Hepatocyte (in vitro differentiated cells): ENCODE results near the gene SPECC1. TPM values are rescaled to one million over a fixed set of nuclear protein-coding genes. Genes with fewer than 3 reads are reported as not detected.

Experiments
- DNase-seq: peaks from one replicate; pipeline ENCODE4 v3.0.0-alpha.2; 2016; ENCODE audit warnings: low spot score
- H2AFZ ChIP-seq: fragments of 200-600 bp; sonication (generic); 2 replicates; pipeline ENCODE4 v1.6.0; 2016; ENCODE audit warnings: antibody characterized with exemption, mild to moderate bottlenecking
- H3K27ac ChIP-seq: fragments of 200-600 bp; sonication (generic); 2 replicates; pipeline ENCODE4 v1.5.1; 2016; ENCODE audit warnings: mild to moderate bottlenecking
- H3K27me3 ChIP-seq: fragments of 200-600 bp; sonication (generic); 2 replicates; pipeline ENCODE4 v1.6.1; 2016
- H3K36me3 ChIP-seq: fragments of 200-600 bp; sonication (generic); replicated peaks from 2 replicates; pipeline ENCODE4 v1.5.1; 2016; ENCODE audit warnings: low read depth; ENCODE audit not compliant: insufficient read depth
- H3K4me1 ChIP-seq: fragments of 200-600 bp; sonication (generic); 2 replicates; pipeline ENCODE4 v1.5.1; 2016; ENCODE audit warnings: mild to moderate bottlenecking, moderate library complexity; ENCODE audit not compliant: insufficient read depth
- H3K4me2 ChIP-seq: fragments of 200-600 bp; sonication (generic); 2 replicates; pipeline ENCODE4 v1.6.0; 2016
- H3K4me3 ChIP-seq: fragments of 200-600 bp; sonication (generic); 2 replicates; pipeline ENCODE4 v1.5.1; 2016; ENCODE audit warnings: mild to moderate bottlenecking
- H3K79me2 ChIP-seq: fragments of 200-600 bp; sonication (generic); 2 replicates; pipeline ENCODE4 v1.6.0; 2017; ENCODE audit warnings: mild to moderate bottlenecking
- H3K9me2 ChIP-seq: fragments of 200-600 bp; sonication (generic); replicated peaks from 2 replicates; pipeline ENCODE4 v1.6.0; 2017; ENCODE audit warnings: mild to moderate bottlenecking; ENCODE audit not compliant: insufficient read depth
- H3K9me3 ChIP-seq: fragments of 200-600 bp; sonication (generic); 2 replicates; pipeline ENCODE4 v1.5.1; 2016; ENCODE audit warnings: low read depth, mild to moderate bottlenecking
- H4K20me1 ChIP-seq: fragments of 200-600 bp; sonication (generic); 2 replicates; pipeline ENCODE4 v1.6.0; 2016; ENCODE audit warnings: mild to moderate bottlenecking; ENCODE audit not compliant: insufficient read depth, poor library complexity, severe bottlenecking
- CTCF ChIP-seq: fragments of 200-600 bp; sonication (generic); IDR thresholded peaks from 2 replicates; pipeline ENCODE4 v1.5.1; 2016; ENCODE audit warnings: antibody characterized with exemption, mild to moderate bottlenecking; ENCODE audit not compliant: poor library complexity
- EZH2 ChIP-seq: fragments of 200-600 bp; sonication (generic); IDR thresholded peaks from 2 replicates; pipeline ENCODE4 v1.6.1; 2016; ENCODE audit warnings: antibody characterized with exemption, mild to moderate bottlenecking, borderline replicate concordance
- EZH2phosphoT487 ChIP-seq: fragments of 200-600 bp; sonication (generic); IDR thresholded peaks from one replicate; pipeline ENCODE4 v1.6.1; 2018; ENCODE audit warnings: antibody characterized with exemption, mild to moderate bottlenecking, low read depth, moderate library complexity; ENCODE audit not compliant: unreplicated experiment, severe bottlenecking
- WGBS: methylation state at CpG from one replicate; pipeline ENCODE4 v1.1.6; 2016; ENCODE audit warnings: low lambda C conversion rate; ENCODE audit errors: missing lambda C conversion rate; 5-methylcytosine and 5-hydroxymethylcytosine counted together
- polyA plus RNA-seq: library from polyadenylated mRNA; unstranded; fragments of >200 nt; fragmentation: Nextera tagmentation; extraction: Ambion mirVana; gene quantifications from 2 replicates; pipeline ENCODE4 v1.2.1, GENCODE V29; 2016
- total RNA-seq: library from RNA; depleted of rRNA; stranded (reverse); fragments of >200 nt; gene quantifications from 2 replicates; pipeline ENCODE4 v1.2.3, GENCODE V29; 2014

The SPECC1 gene
- total and polyA plus RNA-seq, 2 experiments from 2014 or later: 20.4 to 57.5 TPM

GRCh38 chr17:20118280-20118679 lies 109.1 kb downstream of the SPECC1 start:
- Histone ChIP-seq H3K9me3 (no peaks in the 10 kb centered on the region), H3K4me1 (peaks cover 3% of the 10 kb centered on the region), H3K36me3 (no peaks in the 10 kb centered on the region), H2AFZ (no peak overlapping the region), H3K4me3 (no peak overlapping the region), H4K20me1 (no peaks in the 10 kb centered on the region), H3K79me2 (no peaks in the 10 kb centered on the region), H3K9me2 (no peaks in the 10 kb centered on the region), H3K27me3 (no peaks in the 10 kb centered on the region), H3K4me2 (no peak overlapping the region), H3K27ac (no peak overlapping the region)
- WGBS: 100% methylated on average over 1 of the region's 1 CpG
- no peak for DNase-seq
- no peak for TF ChIP-seq CTCF
- TF ChIP-seq EZH2: no peak
- TF ChIP-seq EZH2phosphoT487: no peak

GRCh38 chr17:20120836-20121235 lies 111.7 kb downstream of the SPECC1 start:
- Histone ChIP-seq H3K27ac (no peak overlapping the region), H3K4me2 (no peak overlapping the region), H2AFZ (no peak overlapping the region), H4K20me1 (no peaks in the 10 kb centered on the region), H3K27me3 (no peaks in the 10 kb centered on the region), H3K4me1 (peaks cover 3% of the 10 kb centered on the region), H3K36me3 (no peaks in the 10 kb centered on the region), H3K4me3 (no peak overlapping the region), H3K9me2 (no peaks in the 10 kb centered on the region), H3K79me2 (no peaks in the 10 kb centered on the region), H3K9me3 (no peaks in the 10 kb centered on the region)
- 82% methylated on average over 3 of the region's 3 CpGs for WGBS
- no peak for DNase-seq
- no peak for TF ChIP-seq EZH2phosphoT487
- TF ChIP-seq EZH2: no peak
- TF ChIP-seq CTCF: no peak

GRCh38 chr17:20121359-20122253 lies 112.4 kb downstream of the SPECC1 start:
- peaks cover 3% of the 10 kb centered on the region for H3K4me1 ChIP-seq
- H3K4me2 ChIP-seq: peak overlapping the region; percentile 25
- no peaks in the 10 kb centered on the region for H3K9me2 ChIP-seq
- H2AFZ ChIP-seq: no peak overlapping the region
- DNase-seq: peak; percentile 71
- no peak overlapping the region for H3K4me3 ChIP-seq
- H3K27ac ChIP-seq: no peak overlapping the region
- H4K20me1 ChIP-seq: no peaks in the 10 kb centered on the region
- TF ChIP-seq EZH2 (no peak), CTCF (peak; percentile 94), EZH2phosphoT487 (no peak)
- H3K9me3 ChIP-seq: no peaks in the 10 kb centered on the region
- 55% methylated on average over 11 of the region's 11 CpGs for WGBS
- H3K36me3 ChIP-seq: no peaks in the 10 kb centered on the region
- H3K79me2 ChIP-seq: no peaks in the 10 kb centered on the region
- no peaks in the 10 kb centered on the region for H3K27me3 ChIP-seq
